CD4-positive, alpha-beta T cell treated with Interleukin-1 beta for 1 hour (primary cell): Measurements from ENCODE around the gene VENTX.
"Not testable (repeated sequence)": the region's sequence is repeated elsewhere in the genome, so short reads cannot be mapped to it uniquely, and the experiment has no call there.

ENCODE experiments used
- DNase-seq, 2 donors: peaks; one replicate each; pipeline ENCODE4 v3.0.0-alpha.2; 2020 to 2022

The VENTX gene

GRCh38 chr10:133217800-133218589 is 19.7 kb upstream of the VENTX start:
- DNase-seq = no peak

GRCh38 chr10:133218891-133219290 is 18.8 kb upstream of the VENTX start:
- no peak for DNase-seq

GRCh38 chr10:133219782-133220181 is 17.9 kb upstream of the VENTX start:
- DNase-seq = no peak

GRCh38 chr10:133221331-133221730 is 16.3 kb upstream of the VENTX start:
- no peak for DNase-seq

- not testable (repeated sequence) for DNase-seq
These were observed 15.9 kb upstream of the VENTX start for GRCh38 chr10:133221756-133222155.

- DNase-seq = no peak
These were observed 13.6 kb upstream of the VENTX start for GRCh38 chr10:133224076-133224475.

GRCh38 chr10:133224756-133225372 is 12.8 kb upstream of the VENTX start:
- no peak for DNase-seq

GRCh38 chr10:133225707-133226191 is 11.9 kb upstream of the VENTX start:
- DNase-seq = no peak

GRCh38 chr10:133226251-133226808 is 11.3 kb upstream of the VENTX start:
- DNase-seq = no peak

GRCh38 chr10:133227256-133227655 is 10.4 kb upstream of the VENTX start:
- DNase-seq = no peak

GRCh38 chr10:133229265-133230043 is 8.2 kb upstream of the VENTX start:
- DNase-seq = no peak

- DNase-seq = no peak
These were observed 7.7 kb upstream of the VENTX start, which contains the start of gene UTF1 for GRCh38 chr10:133230044-133230361. Gene UTF1, plus strand, starts transcription at chr10:133230217. Its CDS starts 72 bp downstream, at chr10:133230289.

- DNase-seq = peak in 1 of 2 donors; percentile 63
These were observed 7.1 kb upstream of the VENTX start for GRCh38 chr10:133230387-133231195.

GRCh38 chr10:133231244-133231945 is 6.3 kb upstream of the VENTX start:
- DNase-seq = no peak

GRCh38 chr10:133231946-133232574 is 5.6 kb upstream of the VENTX start:
- no peak for DNase-seq

GRCh38 chr10:133234796-133235195 is 2.9 kb upstream of the VENTX start:
- DNase-seq = not testable (repeated sequence)

- peak in 1 of 2 donors; percentile 57 for DNase-seq
These were observed 2.3 kb upstream of the VENTX start for GRCh38 chr10:133235265-133235855.

GRCh38 chr10:133235932-133236331 is 1.7 kb upstream of the VENTX start:
- DNase-seq = peak in 1 of 2 donors; percentile 45

- DNase-seq = no peak
These were observed 1.0 kb upstream of the VENTX start for GRCh38 chr10:133236401-133237240.

- DNase-seq = no peak
These were observed 441 bp upstream of the VENTX start for GRCh38 chr10:133237241-133237587.
